Activated CD4-positive, alpha-beta T cell treated with anti-CD3 and anti-CD28 coated beads for 24 hours (primary cell): ENCODE measurements around the gene EPGN.

Experiments used
- DNase-seq, 2 donors: peaks; one replicate each; pipeline ENCODE4 v3.0.0-alpha.2; 2020; ENCODE audit warnings: low read depth in 2 of 2

The EPGN gene, protein sequence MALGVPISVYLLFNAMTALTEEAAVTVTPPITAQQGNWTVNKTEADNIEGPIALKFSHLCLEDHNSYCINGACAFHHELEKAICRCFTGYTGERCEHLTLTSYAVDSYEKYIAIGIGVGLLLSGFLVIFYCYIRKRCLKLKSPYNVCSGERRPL

GRCh38 chr4:74308215-74308614 is at the start of gene EPGN:
EPGN (plus strand) TSS chr4:74308470; CDS start chr4:74308534, 64 bp downstream.
- DNase-seq: no peak

DNA sequence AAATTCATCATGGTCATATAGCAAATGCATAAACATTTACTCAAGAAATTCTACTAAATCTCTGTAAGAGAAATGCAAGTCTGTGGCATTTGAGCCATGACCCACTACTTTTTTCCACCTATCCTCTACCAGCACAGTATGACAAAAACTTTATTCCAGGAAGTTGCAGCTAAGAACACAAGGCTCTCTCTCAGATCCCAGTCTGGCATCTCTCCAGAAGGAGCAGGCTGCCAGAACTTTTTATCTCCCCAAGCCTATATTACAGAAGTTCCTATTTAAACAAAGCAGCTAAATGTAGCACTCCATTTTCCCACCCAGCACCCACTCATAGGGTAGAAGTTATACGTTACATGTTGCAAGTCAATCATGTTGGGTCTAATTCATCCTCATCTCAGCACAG is 49.3 kb upstream of the EPGN start:
- DNase-seq: no peak

DNA sequence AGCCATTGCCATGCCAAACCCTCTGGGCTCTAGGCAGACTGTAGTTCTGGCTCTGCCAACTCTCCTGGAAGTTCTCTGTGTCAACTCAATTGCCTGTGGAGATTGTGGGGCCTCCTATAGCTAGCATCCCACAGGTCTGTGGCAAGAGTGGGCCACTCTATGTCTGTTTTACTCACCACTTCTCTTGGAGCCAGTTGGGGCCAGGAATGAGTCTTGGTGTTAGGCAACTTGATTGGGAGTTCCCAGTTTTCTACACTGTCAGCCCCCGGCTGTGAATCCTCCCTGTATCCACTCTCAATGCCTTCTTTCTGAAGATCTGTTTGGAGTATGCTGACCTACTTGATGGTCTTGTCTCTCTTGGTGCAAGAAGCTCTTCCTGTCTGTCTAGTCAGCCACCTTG is 48.2 kb upstream of the EPGN start:
- DNase-seq: no peak

DNA sequence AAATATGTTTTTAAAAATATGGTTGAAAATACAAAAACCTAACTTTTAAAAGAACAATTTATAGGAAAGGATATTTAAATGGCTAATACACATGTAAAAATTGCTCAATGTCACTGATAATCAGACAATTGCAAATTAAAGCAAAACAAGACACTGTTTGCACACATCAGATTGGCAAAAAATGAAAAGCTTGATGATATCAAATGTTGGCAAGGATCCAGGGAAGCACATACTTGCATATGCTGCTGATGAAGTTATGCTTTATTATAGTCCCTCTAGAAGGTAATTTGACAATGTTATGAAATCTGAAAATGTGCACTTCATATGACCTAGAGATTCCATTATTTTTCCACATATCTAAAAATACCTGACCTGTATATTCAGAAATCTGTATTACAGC is 45.7 kb upstream of the EPGN start:
- no peak for DNase-seq

DNA sequence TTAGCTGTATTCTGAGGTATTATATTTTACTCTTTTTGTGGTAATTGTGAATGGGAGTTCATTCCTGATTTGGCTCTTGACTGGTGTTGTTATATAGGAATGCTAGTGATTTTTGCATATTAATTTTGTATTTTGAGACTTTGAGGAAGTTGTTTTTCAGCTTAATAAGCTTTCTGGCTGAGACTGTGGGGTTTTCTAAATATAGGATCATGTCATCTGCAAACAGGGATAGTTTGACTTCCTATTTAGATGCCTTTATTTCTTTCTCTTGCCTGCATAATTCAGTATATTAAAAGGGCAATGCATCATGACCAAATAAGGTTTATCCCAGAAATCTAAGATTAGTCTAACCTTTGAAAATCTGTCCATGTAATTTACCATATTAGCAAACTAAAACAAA is 44.7 kb upstream of the EPGN start:
- DNase-seq: no peak

DNA sequence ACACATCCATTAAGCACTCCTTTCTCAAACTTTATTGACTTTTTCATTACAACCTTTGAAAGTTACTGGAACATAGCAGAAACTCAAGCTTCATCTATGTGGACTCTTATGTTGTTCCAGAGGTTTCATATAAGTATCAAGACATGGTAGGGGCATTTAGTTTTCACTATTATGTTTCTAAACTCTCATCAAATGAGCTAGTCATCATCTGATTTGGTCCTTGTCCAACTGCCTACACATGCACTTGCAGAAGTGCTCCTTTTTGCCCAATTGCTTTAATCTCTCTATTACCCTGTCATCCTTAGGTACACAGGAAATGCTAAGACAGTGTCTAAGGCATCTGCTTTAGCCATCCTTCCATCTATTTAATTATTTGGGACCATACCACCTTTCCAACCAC is 42.2 kb upstream of the EPGN start:
- DNase-seq: no peak

DNA sequence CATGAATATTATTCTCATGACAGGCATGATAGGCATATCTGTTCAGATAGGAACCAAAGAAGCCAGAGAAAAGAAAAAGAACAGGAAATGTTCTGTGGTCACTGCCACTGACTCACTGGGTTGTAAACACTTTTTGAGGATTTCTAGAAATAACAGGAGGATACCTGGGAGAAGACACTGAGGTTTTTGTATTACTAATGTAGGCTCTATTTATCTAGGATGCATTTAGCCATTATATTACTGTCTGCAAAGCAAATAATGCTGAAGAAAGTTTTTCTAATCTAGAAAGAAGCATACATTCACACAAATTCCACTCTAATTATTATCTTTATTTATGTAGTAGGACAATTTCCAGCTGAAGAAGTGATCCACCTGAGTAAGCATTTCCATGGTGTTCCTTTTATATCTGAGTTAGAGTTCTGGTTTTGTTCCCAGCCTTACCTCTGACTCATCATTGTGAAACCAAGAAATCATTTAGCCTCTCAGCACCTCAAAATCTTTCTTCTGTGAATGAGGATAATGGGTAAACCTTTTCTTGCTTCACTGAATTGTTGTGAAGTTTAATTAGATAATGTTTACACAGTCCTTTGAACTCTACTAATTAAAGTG is 40.2 kb upstream of the EPGN start:
- no peak for DNase-seq

- DNase-seq: no peak
These were observed 39.6 kb upstream of the EPGN start for GRCh38 chr4:74268643-74269042.

DNA sequence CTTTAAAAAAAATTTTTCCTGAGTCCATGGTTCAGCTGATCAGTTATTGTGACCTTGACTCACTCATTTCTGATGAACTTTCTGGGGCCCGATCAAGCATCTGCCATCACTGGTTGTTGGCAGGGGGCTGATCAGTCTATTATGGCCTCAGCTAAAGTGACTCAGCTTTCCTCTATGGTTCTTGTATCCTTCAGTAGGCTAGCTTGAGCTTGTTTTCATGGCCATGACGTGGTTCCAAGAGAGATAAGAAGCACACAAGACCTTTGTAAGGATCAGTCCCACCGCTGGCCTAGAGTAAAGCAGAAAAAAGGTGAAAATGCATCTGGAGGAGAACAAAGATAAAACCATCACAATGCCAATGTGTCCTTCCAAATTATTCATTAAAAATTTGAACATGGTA is 29.8 kb upstream of the EPGN start:
- DNase-seq: no peak

- DNase-seq: no peak
These were observed 28.6 kb upstream of the EPGN start for GRCh38 chr4:74279716-74280115.

- no peak for DNase-seq
These were observed 25.3 kb upstream of the EPGN start for GRCh38 chr4:74282926-74283325.

DNA sequence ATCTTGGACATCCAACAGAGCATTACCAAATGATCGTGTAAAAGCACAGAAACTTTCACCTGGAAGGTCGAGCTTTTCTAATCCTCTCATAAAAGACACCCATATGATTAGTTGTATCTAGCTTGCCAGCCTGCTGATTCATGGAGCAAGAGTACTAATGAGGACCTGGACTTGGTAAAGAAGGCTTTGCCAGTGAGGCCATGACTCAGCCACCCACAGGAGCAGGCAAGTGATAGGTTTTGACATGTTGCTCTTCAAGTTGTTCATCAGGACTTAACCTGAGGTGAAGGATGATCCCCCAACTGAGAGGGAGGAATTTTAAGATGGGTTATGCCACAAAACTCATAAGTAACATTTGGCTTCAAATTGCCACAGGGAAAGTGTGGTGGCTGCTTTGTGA is 24.7 kb upstream of the EPGN start:
- DNase-seq: no peak

GRCh38 chr4:74284053-74284452 is 24.2 kb upstream of the EPGN start:
- DNase-seq: no peak

DNA sequence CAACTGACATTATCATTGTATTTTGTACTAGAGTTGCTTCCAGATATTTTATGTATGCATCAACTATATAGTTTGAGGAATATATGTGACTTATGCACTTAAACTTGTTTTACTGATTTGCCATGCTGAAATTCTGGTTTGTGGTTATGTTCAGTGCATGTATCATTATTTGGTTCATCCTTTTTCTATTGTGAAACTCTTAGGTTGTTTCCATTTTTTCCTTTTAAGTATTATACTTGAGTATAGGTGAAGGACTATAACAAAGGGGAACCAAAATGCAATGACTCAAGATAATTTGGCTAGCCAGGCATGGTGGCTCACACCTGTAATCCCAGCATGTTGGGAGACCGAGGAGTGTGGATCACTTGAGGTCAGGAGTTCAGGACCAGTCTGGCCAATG is 21.1 kb upstream of the EPGN start:
- DNase-seq: no peak

DNA sequence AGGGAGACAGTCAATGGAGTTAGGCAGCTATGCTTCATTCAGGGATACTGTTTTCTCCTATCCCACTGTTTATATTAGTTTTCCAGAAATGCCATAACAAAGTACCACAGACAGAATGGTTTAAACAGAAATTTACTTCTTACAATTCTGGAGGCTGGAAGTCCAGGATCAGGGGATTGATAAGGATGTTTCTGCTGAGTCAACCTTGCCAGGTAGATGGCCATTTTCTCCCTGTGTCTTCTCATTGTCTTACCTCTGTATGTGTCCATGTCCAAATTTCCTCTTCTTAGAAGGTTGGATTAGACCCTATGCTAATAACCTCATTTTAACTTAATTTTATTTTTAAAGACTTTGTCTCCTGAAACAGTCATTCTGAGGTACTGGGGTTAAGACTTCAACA is 20.5 kb upstream of the EPGN start:
- DNase-seq: no peak

DNA sequence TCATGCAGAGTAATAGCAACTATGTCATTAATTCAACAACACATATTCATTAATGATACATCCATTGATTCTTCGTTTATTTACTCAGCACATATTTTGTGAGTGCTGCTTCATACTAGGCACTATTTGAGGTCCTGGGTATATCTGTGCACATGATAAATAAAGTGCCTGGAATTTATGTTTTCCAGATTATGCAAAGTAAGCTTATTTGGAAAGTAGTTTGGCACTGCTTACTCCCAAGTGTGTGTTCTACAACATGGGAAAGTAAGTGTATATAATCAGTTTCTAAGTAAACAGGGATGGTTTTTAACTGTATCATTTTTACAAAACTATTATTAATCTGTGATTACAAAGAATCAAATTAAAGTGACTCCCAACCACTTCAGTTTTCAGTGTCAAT is 16.8 kb upstream of the EPGN start:
- DNase-seq: no peak

DNA sequence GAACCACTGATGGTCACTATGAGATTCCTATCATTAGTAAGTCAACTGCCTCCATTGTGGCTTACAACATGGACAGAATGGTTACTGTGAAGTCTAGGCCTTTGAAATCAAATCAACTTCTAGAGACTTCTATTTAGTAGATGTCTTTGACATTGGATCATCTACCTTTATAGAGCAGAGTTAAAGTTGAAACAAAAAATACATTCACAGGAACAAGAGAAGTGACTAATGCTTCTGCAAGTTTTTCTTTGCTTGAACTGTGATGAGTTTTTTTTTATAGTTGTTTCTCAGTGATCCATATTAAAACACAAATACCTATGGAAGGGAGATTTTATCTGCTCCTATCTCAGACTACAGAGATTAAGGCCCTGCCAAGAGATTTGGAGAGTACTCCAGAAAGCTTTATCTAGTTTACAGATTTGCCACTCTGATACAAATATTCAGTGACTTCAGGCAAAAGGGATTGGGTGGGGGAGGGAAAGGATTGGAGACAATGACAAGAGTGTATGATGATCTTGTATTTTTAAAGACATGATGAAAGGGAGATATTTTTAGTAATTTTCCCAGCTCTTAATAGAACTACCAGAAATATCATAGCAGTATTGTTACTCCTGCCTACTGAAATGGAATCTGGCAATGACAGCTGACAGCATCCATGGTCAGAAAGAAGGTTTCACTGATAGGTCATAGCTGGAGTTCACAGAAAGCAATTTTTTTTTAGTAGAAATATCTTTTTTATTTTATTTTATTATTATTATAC is 16.0 kb upstream of the EPGN start:
- no peak for DNase-seq

- no peak for DNase-seq
These were observed 14.7 kb upstream of the EPGN start for GRCh38 chr4:74293558-74293957.

DNA sequence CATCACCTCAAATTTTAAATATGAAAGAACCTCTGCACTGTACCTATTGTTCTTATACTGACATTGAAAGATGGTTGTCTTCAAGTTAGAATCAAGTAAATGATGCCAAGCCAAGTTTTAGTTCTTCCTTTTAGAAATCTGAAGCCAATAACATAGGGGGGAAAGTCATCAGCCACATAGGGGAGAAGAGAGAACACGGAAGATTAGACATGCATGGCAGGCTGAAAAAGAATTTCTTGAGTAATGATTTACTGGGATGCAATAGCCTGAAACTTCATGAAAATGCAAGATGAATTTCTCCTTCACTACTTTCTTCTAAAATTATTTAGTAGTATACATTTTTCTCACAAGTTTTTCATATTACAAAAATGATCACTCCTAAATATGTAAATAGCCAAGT is 13.6 kb upstream of the EPGN start:
- DNase-seq: no peak

DNA sequence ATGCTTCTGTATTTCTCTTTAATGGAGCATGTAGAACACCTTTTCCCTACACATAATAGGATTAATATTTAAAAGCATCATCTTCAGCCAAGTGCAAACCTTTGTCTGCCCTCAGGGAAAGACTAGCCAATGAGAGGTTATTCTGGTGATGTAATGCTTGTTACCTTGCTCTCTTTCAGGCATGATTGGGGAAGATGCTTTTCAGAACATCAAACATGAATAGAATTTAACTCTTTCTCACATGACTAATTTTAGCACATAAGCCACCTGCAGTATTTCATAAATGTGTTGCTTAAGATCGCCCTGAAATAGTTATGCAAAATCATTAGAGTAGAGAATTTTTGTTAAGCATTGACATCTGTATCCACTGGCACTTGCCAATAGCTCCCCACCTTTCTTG is 10.7 kb upstream of the EPGN start:
- no peak for DNase-seq

- no peak for DNase-seq
These were observed 4.1 kb upstream of the EPGN start for GRCh38 chr4:74304095-74304625.

GRCh38 chr4:74305000-74305399 is 3.3 kb upstream of the EPGN start:
- DNase-seq: no peak

GRCh38 chr4:74307170-74307569 is 1.1 kb upstream of the EPGN start:
- no peak for DNase-seq
